HG03103 (cell line): ENCODE results near the gene AGAP1.

ENCODE experiments used
- ATAC-seq: cut with Tn5 transposase; IDR thresholded peaks from one replicate; pipeline ENCODE4 v1.9.1; 2021; ENCODE audit warnings: low read depth; ENCODE audit not compliant: unreplicated experiment

Gene AGAP1

DNA sequence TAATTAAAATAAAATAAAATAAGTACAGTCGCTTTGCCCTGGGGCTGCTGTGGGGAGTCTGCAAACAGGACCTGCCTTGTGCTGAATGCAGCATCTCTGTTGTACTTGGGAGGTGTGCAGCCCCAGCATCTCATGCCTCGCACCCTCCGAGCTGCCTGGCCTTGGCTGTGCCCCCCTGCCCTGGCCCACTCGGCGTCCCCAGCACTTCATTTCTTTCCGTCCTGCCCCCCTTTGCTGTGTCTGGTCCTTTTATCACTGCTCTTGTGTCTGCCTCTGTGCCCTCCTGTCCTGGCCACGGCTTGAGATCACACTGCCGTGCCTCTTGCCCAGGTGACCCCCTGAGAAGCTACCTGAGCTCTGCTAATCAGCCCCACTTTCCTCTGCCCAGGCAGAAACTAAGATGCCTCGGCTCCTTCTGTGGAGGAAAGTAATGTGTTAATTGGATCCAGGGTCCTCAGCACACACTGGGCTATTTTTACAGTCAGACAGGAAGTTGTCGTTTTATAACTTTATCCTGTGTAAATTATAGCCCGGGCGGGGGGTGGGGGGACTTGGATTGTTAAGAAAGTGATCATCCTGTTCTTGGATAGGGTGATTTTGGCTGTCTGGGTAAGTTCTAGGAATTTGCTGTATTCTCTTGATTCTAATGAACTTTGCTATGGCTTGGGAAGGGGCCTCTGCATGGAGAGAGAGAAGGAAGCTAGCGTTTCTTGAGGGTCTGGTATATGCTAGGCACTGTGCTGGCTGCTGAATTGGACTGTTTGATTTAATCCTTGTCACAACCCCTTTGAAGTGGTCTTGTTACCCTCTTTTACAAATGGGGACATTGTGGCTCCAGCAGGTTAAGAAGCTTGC, 69.4 kb downstream of the AGAP1 start:
- no peak for ATAC-seq

DNA sequence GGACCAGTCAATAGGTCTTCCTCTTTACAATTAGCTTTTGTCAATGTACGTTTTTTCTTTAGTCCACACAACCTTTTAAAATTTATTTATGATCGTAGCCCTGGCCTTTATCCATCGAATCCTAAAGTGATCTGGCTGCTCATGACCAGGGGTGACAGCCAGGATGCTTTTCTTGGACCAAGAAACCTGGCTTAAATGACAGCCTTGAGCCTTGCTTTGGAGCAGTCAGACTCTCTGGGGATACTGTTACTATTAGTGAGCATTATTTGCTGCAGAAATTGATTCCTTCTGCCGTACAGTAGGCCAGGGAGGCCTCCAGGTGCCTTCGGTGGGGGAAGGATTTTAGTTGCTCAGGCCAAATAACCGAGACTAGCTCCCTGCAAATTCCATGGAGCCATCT, 70.2 kb downstream of the AGAP1 start:
- no peak for ATAC-seq

DNA sequence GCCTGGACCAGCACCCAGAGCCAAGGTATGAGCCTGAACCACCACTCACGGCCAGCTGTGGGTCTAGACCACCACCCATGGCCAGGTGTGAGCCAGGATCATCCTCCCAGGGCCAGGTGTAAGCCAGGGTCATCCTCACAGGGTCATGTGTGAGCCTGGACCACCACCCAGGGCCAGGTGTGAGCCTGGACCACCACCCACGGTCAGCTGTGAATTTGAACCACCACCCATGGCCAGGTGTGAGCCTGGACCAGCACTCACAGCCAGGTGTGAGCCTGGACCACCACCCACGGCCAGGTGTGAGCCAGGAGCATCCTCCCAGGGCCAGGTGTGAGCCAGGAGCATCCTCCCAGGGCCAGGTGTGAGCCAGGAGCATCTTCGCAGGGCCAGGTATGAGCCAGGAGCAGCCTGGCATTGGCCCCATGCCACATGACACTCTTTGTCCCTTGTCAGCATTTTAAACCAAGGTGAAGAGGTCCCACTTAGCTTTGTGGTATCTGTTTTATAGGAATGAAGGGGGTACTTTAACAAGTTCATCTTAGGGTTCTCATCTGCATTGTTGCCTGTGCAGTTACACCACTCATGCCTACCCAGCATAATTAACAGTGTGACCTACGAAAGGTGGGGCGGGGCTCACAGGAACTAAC, 71.2 kb downstream of the AGAP1 start:
- no peak for ATAC-seq

DNA sequence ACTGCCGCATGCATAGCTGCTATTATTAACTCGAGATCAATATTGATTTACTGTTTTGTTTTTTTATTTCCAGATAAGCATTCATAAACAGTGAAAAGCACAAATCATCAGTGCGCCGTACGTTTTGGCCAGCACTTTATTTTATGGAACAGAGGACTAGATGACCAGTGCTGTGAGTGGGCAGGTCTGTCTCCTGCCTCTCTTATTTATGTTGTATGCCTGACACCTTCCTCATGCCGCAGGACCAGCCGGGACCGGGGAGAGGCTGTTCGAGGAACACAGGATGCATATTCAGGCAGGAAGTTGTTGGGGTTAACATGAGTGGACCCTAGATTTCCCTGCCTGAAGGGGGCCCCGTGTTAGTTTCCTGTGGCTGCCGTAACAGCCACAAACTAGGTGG, 72.6 kb downstream of the AGAP1 start:
- ATAC-seq, result no peak

DNA sequence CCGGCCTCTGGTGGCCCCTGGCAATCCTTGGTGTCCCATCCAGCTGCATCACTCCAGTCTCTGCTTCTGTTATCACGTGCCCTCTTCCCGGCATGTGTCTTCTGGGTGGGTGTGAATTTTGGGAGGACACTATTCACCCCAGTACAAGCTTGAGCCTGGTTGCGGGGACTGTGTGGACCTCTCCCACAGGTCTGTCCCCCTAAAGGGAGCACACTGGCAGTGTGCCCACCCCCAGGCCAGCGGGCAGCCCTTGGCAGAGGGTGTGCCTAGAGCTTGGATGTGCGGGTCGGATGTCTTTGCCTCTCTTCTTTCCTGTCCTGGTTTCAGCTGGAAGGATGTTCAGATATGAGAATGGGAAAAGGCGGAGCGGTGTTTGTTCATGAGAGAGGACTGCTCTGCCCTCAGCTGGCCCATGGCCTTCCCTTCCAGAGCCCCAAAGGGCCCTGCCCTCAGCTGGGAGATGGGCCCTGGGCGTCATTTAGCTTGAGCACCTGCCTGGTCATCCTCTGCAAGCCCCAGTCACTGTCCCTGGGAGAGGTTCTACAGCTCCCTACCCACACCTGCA, 73.2 kb downstream of the AGAP1 start:
- no peak for ATAC-seq

DNA sequence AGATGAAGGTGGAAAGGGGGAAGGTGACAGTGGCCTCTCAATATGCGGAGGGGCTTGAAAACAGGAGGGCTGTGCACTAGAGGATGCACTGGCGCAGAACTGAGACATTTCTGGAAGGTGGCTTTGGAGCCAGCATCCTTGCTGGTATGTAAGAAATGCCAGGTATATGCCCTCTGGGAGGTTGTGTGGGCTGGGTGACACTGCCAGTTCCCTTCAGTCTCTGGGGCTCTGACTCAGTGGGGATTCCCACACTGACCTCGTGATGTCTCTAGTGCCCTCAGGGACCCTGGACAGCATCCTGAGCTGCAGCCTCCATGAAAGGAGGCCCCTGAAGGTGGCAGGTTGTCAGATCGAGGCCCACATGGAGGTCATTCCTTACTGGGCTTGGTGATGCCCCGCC, 74.0 kb downstream of the AGAP1 start:
- no peak for ATAC-seq

DNA sequence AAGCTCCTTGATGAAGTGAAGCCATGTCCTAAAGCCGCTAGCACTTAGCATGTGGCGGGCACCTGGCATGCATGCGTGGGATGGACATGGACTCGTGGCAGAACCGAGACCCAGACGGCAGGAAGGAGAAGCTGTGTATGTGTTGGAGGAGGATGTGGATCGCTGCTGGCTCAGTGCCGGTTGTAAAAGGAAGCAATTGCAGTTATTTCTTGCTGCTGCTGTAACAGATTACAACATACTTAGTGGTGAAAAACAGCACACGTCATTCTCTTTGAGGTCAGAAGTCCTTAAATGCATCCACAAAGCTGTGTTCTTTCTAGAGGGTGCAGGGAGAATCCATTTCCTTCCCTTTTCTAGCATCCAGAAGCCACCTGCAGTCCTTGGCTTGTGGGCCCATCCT, 74.6 kb downstream of the AGAP1 start:
- ATAC-seq, result no peak

DNA sequence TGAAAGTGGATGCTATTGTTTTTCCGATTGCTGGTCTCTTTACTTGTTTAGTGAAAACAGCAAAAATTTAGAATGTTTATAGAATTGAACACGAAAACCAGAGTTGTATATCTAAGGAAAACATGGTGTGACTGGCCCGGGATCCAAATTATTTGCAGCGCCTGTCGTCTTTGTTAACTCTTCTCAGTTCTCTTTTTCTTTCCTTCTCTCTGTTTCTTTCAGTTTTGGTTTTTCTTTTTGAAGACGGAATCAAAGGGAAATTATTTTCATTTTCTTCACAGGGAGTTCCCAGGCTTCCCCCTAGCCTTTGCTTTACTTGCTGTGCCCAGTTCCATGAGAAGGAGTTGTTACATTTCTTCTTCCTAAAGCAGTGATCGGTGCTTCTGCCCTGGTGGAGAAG, 76.0 kb downstream of the AGAP1 start:
- no peak for ATAC-seq

DNA sequence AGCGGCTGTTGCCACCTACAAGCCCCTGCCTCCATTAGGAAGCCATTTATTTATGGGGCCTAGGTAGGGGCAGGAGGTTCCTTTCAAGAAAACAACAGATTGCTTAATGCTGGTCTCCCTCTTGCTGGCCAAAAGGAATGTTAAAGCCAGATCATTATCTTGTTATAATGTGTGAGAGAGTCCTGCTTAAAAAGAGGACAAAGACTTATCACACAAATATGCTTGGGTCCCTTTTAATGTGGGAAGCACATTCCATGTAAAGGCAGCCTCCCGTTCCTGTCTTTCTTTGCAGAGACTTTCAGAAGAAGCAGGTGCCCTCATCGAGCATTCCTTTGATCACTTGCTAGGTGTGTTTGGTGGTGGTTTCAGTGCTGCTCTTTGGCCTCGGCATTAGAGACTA, 76.4 kb downstream of the AGAP1 start:
- no peak for ATAC-seq

DNA sequence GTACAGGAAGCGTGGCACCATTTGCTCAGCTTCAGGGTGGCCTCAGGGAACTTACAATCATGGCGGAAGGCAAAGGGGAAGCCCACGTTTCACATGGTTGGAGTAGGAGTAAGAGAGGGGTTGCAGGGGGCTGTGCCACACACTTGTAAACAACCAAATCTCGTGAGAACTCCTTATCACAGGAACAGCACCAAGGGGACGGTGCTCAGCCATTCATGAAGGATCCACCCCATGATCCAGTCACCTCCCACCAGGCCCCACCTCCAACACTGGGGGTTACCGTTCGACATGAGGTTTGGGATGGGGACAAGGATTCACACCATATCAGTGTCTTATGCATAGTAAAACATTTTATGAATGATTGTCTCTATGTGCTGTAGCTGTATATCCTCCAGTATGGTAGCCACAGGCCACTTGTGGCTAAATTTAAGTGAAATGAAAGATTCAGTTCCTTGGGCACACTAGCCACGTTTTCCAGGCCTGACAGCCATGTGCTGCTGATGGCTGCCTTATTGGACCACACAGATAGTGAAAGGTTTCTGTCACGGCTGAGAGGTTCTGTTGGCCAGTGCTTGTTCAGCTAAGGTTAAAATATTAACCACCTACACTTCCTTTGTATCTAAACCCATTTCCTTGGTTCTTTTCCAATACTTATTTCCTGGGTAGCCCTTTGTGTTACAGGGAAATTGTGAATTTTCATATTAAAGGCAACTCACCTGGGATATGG, 77.3 kb downstream of the AGAP1 start:
- no peak for ATAC-seq

DNA sequence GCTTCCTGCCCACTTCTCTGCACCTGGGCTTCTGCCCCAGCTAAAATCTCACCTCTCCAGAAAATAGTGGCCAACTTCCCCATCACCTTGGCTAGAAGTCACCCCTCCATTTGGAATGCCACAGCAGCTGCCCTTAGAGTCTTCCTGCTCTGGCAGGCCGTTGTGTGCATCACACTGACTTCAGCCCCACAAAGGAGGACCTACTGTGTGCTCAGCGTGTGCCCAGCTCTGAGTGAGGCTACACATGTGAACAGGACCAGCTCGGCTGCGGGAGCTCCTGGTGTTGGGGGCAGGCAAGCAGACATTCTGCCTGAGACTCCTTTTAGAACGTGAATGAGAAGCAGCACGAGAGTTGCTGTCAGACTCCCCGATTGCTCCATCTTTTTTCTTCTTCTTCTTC, 78.7 kb downstream of the AGAP1 start:
- ATAC-seq, result no peak

DNA sequence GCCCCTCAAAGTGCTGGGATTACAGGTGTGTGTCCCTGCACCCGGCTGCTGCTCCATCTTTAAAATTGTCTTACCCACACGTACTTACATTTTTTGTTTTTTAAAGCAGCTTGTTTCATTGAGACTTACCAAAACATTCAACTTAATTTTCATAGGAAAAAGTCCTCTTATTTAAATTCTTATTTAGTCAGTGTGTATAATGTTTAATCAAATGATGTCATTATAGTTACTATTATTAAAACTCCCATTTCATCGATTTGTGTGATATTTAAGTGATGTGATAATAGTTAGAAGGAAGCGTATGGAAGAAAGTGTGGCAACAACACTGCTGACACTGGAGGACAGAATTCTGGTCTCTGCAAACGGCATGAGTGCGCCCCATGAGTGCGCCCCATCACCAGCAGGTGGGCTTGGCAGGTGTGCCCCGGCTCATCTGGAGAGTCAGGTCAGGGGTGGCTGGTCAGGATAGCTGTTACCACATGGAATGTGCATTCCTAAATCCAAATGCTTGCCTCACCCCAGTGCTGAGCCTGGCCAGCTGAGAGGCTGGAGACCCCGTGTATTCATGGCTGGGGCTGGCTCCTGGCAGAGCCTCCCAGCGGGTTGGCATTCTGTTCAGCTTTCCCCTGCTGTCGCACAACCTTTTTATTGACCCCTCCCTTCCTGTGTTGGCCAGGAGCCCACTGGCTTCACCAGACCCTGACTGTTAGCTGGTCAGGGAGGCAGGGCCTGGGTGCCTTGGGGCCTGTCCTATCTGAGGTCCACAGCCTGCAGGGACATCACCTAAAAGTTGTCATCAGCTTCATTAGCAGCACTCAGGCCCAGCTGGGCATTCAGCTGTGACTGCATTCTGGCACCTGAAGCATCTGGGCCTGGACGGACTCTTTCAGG, 79.7 kb downstream of the AGAP1 start:
- ATAC-seq, result no peak

DNA sequence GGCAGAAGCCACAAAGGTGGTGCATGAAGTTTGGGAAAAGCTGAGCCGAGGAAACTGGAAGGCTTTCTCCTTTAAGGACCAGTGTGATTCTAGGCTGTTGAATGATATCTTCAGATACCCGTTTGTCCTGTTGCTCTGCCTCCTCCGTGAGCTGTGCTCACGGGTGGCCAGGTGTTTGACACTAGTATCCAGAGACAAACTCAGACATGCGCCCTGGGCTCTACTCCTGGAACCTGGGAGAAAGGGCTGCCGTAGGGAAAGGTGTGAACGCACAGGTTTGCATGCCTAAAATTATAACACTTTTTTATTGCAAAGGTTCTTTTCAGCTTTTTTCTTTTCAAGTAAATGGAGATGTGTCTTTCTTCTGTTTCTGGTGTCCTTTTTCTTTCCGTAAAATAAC, 81.6 kb downstream of the AGAP1 start:
- no peak for ATAC-seq

DNA sequence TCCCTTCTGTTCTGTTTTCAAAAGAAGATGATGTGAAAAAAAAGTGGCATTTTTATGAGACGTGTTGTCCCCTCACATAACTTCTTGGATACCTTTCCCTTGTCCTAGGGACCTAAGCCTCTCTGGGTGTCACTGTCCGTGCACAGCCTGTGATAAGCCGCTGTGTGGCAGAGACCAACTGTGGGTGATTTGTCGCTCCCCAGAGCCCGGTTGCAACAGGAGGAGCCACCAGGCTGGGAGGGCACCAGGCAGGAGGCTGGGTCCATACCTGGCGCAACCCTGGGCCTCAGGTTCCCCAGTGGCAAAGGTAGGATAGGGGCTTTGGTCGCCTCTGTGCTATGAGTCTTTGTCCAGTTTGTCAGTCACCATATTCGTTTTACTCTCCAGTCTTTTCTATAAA, 82.1 kb downstream of the AGAP1 start:
- no peak for ATAC-seq

DNA sequence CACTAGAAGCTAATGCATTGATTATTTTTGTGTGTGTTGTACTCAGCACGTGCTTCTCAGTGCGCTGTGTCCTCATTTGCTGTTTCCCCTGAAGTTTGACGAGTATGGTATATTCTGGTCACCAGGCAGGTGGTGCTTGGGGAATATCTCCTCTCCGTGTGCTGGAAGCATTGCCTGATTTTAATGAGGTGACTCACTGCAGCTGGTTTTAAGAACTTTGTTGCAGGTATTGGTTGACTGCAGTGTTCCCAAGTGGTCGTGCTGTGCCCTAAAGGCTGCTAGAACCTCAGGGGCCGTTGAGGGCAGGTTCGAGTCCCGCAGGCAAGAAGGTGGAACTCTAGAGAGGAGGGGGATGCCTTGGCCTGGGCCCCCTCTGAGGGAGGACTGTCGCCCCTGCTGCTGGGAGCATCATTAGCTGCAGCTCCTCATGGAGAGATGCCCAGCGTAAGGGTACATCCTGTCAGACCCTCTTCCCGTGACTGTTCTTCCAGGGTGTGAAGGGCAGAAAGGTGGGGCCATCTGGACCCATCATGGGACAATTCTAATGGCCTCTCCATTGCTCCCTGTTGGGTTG, 82.6 kb downstream of the AGAP1 start:
- no peak for ATAC-seq

DNA sequence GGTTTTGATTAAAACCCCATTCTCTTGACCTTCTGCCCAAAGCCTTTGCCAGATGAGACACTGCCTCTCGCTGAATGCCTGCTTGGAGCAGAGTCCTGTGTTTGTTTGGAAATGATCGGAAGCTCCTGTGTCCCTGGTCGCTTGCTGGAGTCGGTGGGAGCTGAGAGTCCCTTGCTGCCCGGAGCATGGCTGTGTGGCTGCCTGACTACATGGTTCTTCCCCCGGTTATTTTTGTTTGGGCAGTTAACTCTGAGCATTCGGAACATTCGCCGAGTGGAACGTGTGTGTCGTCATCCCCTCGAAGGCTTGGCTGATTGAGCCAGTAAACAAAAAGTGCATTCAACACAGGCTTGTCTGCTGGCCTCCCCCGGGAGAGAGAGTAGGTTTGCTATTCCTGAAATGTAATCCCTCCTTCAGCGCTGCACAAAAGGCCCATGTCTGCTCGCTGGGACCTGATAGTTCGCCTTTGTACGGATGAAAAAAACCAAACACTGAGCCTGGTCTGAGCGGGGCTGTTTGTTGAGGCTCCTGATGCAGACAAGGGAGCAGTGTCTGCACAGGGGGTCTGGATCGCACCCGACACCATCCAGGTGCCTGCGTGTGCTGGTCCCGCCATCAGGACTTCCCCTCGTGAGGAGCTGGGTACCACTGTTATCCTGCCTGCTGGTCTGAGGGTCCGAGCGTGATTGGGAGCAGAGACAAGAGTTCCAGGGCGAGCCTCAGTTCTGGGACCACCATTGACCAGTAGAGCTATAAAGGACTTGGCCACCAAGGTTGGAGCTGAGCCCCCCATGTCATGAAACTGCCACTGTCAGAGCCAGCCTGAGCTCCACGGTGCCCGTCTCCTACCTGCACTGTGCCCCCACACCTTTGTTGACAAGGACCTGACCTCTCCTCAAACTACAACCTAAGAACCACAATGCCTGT, 83.8 kb downstream of the AGAP1 start:
- ATAC-seq, result no peak

DNA sequence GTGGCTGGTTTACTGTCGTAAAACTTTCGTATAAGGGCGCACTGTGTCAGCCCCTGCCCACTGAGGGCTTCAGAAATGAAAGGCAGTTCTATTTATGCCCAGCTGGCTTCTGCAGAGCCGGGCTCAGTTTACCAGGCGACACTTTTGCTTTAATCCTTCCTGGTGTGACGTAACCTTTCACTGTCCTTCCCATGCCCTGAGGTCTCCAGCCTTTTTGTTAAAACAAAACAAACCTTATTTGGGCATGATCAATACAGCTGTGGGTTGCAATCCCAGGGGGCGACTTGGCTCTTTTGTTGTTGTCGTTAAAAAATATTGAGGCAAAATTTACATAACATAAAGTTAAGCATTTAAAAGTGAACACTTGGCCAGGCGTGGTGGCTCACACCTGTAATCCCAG, 85.3 kb downstream of the AGAP1 start:
- no peak for ATAC-seq

DNA sequence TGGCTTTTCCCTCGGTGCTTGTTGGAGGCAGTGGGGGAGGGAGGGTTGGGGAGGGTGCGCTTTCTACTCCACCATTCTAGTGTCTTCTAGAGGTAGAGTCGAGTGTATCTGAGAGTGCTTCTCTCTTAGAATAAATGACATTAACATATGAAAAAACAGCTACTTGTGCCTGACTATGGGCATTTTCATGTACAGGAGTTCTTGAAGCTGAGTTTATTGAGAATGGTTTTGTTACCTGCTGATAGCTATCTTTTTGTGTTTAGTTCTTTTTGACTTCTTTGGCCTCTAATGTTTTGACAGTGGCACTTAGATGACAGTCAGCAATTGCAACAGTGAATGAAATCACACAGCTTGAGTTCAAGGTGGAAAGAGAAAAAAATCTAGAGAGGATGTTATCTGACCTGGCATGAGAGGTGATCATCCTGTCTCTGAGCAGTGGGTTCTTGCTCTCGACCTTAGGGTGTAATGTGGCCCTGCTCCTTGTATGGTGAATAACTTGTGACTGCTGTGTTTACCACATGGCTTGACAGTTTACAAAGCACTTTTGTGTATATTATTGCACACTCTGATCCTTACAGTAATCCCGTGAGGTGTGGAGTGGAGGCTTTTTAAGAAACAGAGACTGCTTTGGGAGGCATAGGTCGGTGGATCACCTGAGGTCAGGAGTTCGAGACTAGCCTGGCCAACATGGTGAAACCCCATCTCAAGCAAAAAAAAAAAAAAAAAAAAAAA, 86.7 kb downstream of the AGAP1 start:
- no peak for ATAC-seq
